Fibroblast of the aortic adventitia (primary cell): ENCODE data around the gene PTGES2. TPM values are rescaled to one million over a fixed set of nuclear protein-coding genes. Genes with fewer than 3 reads are reported as not detected.

ENCODE experiments used
- DNase-seq: peaks from one replicate; pipeline ENCODE4 v3.0.0-alpha.2; 2010; ENCODE audit warnings: low read depth
- H3K4me3 ChIP-seq: 2 replicates; pipeline ENCODE4 v1.5.1; 2011; ENCODE audit warnings: low read depth, mild to moderate bottlenecking, control low read depth, low read length, moderate library complexity
- CTCF ChIP-seq: IDR thresholded peaks from 2 replicates; pipeline ENCODE4 v1.5.1; 2011; ENCODE audit warnings: mild to moderate bottlenecking, low read length, control low read depth, inconsistent platforms; ENCODE audit not compliant: insufficient read depth
- total RNA-seq: library from RNA; depleted of rRNA; stranded (reverse); fragments of >200 nt; gene quantifications from 2 replicates; pipeline ENCODE4 v1.2.3, GENCODE V29; 2012; ENCODE audit warnings: low replicate concordance

The PTGES2 gene
- total RNA-seq, 1 donor, result 40.8 TPM

- no peak for TF ChIP-seq CTCF
- peak overlapping the region; percentile 48 for H3K4me3 ChIP-seq
- peak; percentile 28 for DNase-seq
These were observed 1.8 kb downstream of the PTGES2 start for GRCh38 chr9:128125580-128126354.

GRCh38 chr9:128124873-128125579, 2.5 kb downstream of the PTGES2 start:
- peak; percentile 72 for TF ChIP-seq CTCF
- DNase-seq, result peak; percentile 57

GRCh38 chr9:128124451-128124850, 3.1 kb downstream of the PTGES2 start:
- no peak for TF ChIP-seq CTCF
- DNase-seq, result no peak
- H3K4me3 ChIP-seq, result no peak overlapping the region

More at GRCh38 chr9:128124873-128125579, 2.5 kb downstream of the PTGES2 start:
- no peak overlapping the region for H3K4me3 ChIP-seq

- H3K4me3 ChIP-seq, result no peak overlapping the region
- no peak for TF ChIP-seq CTCF
- no peak for DNase-seq
These were observed 4.0 kb downstream of the PTGES2 start for GRCh38 chr9:128123451-128124080.

- no peak for TF ChIP-seq CTCF
- no peak for DNase-seq
- H3K4me3 ChIP-seq, result no peak overlapping the region
These were observed 4.7 kb downstream of the PTGES2 start for GRCh38 chr9:128122809-128123175.

GRCh38 chr9:128121924-128122808, 5.4 kb downstream of the PTGES2 start:
- no peak overlapping the region for H3K4me3 ChIP-seq
- no peak for TF ChIP-seq CTCF
- no peak for DNase-seq
